K562 (cell line): ENCODE results near the gene HIVEP1.

Source experiments
- BCLAF1 ChIP-seq, 2 experiments: fragments of 450-650 bp in 1 of 2; IDR thresholded peaks; 2 replicates each; pipeline ENCODE4 v1.6.1; 2011 to 2017; ENCODE audit warnings: low read depth in 2 of 2, antibody characterized with exemption in 1 of 2, borderline replicate concordance in 1 of 2, low read length in 1 of 2, mild to moderate bottlenecking in 1 of 2, mixed read lengths in 1 of 2; ENCODE audit not compliant: control insufficient read depth in 1 of 2
- CEBPB ChIP-seq: fragments of 450-650 bp; IDR thresholded peaks from 2 replicates; pipeline ENCODE4 v1.6.1; 2016; ENCODE audit warnings: missing genetic modification characterization, missing compliant biosample characterization
- CREB5 ChIP-seq: fragments of 250-450 bp; sonication (Bioruptor Pico); IDR thresholded peaks from 2 replicates; pipeline ENCODE4 v1.5.0; 2020; ENCODE audit warnings: mild to moderate bottlenecking
- CTCF ChIP-seq, 3 experiments: IDR thresholded peaks in 2 of 3; conservative IDR thresholded peaks in 1 of 3; 2 replicates each; pipeline ENCODE4 v1.5.1; 2011 to 2012; ENCODE audit warnings: low read length in 3 of 3, mild to moderate bottlenecking in 3 of 3, control low read depth in 2 of 3, improper control_type of control experiment in 1 of 3, inconsistent platforms in 1 of 3, low read depth in 1 of 3, mixed read lengths in 1 of 3, moderate library complexity in 1 of 3; ENCODE audit not compliant: insufficient read depth in 2 of 3
- DPF2 ChIP-seq: fragments of 450-650 bp; IDR thresholded peaks from 2 replicates; pipeline ENCODE4 v1.6.1; 2016
- ELF1 ChIP-seq: fragments of 200-800 bp; sonication (Bioruptor generic); IDR thresholded peaks from 2 replicates; pipeline ENCODE4 v1.6.1; 2016; ENCODE audit warnings: missing genetic modification characterization, missing compliant biosample characterization
- NFIC ChIP-seq: fragments of 450-650 bp; IDR thresholded peaks from 2 replicates; pipeline ENCODE4 v1.6.1; 2017; ENCODE audit warnings: mild to moderate bottlenecking, inconsistent platforms
- PREB ChIP-seq: sonication (generic); formaldehyde crosslinking; IDR thresholded peaks from 2 replicates; pipeline ENCODE4 v1.8.1; 2023; ENCODE audit warnings: mild to moderate bottlenecking, missing genetic modification reagents
- RBFOX2 ChIP-seq: fragments of 200-400 bp; formaldehyde crosslinking; IDR thresholded peaks from 2 replicates; pipeline ENCODE4 v1.6.1; 2017; ENCODE audit warnings: low read depth, mild to moderate bottlenecking, low read length, moderate library complexity
- REST ChIP-seq, 2 experiments: fragments of 450-650 bp; formaldehyde crosslinking in 1 of 2; IDR thresholded peaks; 2 replicates each; pipeline versions ENCODE4 v1.4.0 to v1.6.1; 2014 to 2020; ENCODE audit warnings: mild to moderate bottlenecking in 2 of 2, borderline replicate concordance in 1 of 2, low read depth in 1 of 2
- TAF7 ChIP-seq: fragments of 450-650 bp; IDR thresholded peaks from 2 replicates; pipeline ENCODE4 v1.6.1; 2016; ENCODE audit warnings: missing genetic modification characterization, missing compliant biosample characterization
- ZNF76 ChIP-seq: fragments of 250-450 bp; sonication (Bioruptor Pico); IDR thresholded peaks from 2 replicates; pipeline ENCODE4 v1.4.0; 2020; ENCODE audit warnings: mild to moderate bottlenecking, moderate library complexity, borderline replicate concordance

GRCh38 chr6:12014027-12014872, 2.1 kb downstream of the HIVEP1 start:
- TF ChIP-seq CTCF (IDR thresholded peaks at IDR 0.05 in 2 of 3, conservative IDR thresholded peaks at IDR 0.05 in 1 of 3; ENCODE audit: insufficient read depth in 2 of 3, low read depth in 1 of 3, low read length in 3 of 3) (no peak), PREB (CRISPR knock-in tag) (no peak), CEBPB (no peak), RBFOX2 (no peak), BCLAF1 (IDR thresholded peaks at IDR 0.05; ENCODE audit: borderline replicate concordance in 1 of 2, control insufficient read depth in 1 of 2, low read depth in 2 of 2, low read length in 1 of 2) (no peak), ZNF76 (CRISPR knock-in tag) (no peak), DPF2 (0 out of 2 replicates have a peak, but pooled peaks have one; percentile 19), ELF1 (tag) (no peak), NFIC (no peak), REST (IDR thresholded peaks at IDR 0.05; ENCODE audit: borderline replicate concordance) (no peak), REST (CRISPR knock-in tag; IDR thresholded peaks at IDR 0.05; ENCODE audit: low read depth) (no peak), TAF7 (tag) (no peak), CREB5 (CRISPR knock-in tag) (no peak)
